GM18909 (cell line): ENCODE results near the gene KLHL29.

Experiments
- ATAC-seq: cut with Tn5 transposase; IDR thresholded peaks from one replicate; pipeline ENCODE4 v1.9.1; 2021; ENCODE audit warnings: mild to moderate bottlenecking; ENCODE audit not compliant: unreplicated experiment, poor library complexity

The KLHL29 gene

DNA sequence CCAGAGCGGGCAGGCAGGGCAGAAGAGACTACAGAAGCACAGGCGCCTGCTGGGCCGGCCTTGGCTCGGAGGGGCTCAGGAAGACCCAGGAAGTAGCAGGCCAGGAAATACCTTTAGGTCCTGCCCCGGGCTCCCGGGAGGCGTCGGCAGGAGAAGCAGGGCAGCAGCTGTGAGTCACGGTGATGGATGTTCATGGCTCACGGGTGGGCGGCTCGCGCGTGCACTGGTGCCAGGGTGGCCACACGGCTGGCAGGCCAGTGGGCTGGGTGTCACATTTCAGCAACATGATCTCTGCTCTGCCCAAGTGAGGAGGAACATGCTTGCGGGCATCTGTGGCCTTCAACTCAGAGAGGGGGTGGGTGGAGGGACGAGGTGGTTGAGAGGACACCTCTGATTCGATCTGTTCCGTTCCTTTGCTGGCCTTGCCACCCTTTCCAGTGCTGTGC lies 139.3 kb downstream of the KLHL29 start:
- ATAC-seq = no peak

DNA sequence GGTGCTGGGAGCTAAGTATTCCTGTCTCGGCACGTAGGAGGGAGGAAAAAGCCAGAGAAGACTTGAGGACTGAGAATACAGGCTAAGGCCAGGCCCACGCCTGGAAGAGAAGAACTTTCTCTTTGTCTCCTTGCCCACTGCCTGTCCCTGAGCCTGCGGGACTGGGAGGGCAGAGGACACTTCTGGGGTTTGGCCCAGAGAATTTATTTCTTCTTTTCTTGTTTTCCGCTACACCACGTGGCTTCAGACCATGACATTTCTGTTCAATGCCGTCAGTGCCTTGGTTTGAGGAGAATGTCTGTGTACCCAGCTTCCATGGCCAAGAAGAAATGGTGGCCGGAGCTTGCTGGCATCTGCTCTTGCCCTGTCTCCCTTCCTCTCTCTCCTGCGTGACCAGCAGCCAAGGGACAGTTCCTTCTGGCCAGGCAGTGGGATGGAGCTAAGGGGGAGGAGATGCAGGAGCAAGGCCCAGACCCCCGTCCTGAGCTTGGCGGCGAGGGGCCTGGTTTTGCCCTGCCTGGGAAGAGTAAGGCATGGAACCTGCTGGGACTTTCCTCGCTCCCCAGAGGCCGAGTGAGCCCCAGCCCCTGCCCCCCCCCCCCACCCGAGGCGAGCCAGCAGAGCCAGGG lies 140.3 kb downstream of the KLHL29 start:
- ATAC-seq = no peak

DNA sequence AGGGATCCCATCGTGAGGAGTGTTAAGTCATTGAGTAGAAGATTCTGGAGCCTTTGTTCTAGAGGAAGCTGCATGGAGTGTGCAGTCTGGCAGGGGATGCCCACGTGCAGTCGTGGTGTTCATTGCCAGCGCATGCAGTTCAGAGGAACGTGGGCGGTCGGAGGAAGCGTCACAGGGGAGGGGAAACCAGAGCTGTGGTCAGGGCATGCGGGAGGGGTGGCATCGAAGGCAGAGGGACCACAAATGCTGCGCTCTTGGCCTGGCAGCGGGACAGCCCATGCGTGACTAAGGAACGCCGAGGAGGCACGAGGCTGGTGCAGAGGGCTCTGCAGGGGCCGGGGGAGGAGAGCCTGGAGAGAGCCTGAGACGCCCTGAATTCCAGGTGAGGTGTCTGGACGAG lies 141.1 kb downstream of the KLHL29 start:
- no peak for ATAC-seq

DNA sequence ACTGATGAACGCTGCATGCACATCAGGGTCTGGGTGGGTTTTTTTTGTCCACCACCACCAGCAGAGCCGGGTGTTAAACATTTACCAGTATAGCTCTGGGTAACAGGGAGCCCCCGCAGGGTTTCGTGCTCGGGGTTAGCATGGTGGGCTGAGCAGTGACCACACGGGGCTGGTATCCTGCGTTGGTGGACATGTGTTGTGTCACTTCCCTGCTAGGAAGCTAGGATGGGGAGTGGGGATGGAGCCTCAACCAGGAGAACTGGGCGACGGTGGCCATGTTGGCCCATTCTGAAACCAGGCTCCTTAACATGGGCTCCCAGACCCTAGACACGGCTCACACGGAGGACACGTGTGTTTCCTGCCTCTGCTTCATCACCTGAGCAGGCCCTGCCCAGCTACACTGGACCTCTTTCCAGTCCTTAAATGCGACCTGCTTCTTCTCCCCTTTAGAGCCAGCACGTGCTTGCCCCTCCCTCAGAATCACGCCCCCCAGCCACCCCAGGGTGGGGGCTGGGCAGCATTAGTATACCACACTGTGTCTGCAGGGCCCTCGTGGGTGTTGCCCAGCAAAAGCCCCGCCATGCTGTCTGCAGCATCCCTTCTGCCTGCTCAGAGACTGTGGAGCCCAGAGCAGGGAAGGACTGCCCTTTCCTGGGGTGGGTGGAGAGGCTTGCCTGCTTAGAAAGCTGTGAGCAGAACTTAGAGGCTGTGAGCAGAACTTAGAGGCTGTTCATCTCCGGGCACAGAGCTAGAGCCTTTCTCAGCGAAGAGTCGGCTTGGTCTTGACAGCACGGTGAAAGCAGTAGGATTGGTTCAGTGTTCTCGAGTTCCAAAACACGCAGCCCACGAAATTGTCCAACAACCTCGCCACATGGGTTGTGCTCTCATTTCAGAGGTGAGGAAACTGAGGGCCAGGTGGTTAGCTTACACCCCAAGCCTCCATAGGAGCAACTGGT lies 142.1 kb downstream of the KLHL29 start:
- no peak for ATAC-seq

DNA sequence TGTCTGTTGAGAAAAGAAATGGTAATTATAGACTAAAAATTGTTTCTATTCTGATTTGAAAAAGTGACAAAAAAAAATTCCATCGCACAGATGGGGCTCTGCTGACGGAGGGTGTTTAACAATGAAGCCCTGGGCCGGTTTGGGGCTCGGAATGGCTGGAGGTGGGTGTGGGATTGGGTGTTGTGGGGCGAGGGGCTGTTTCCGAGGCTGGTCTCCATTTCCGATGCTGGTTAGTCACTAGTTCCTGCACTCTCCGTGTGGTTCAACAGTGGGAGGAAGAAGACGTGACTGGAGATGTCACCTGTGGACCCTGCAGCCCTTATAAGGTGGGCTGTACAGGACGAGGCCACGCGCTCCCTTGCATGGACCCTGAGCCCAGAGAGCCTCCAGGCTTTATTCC lies 143.2 kb downstream of the KLHL29 start:
- ATAC-seq = no peak

DNA sequence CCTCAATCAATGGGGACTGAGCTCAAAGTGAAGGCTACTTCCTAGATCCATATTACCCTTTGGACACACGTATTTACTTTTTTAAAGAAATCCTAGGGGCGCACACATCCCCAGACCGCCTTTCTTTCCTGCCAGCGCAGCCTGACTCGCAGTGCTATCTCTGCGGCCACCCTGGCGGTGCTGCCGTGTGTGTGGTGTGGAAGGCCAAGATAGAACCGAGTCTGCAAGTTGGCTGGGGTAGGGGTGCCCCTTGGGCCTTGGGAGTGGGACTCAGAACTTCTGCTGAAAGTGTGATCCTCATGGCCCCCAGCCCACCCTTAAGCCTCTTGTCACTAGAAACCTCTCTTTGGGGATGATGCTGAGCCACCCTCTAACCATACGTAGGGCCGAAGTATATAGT lies 143.7 kb downstream of the KLHL29 start:
- no peak for ATAC-seq

DNA sequence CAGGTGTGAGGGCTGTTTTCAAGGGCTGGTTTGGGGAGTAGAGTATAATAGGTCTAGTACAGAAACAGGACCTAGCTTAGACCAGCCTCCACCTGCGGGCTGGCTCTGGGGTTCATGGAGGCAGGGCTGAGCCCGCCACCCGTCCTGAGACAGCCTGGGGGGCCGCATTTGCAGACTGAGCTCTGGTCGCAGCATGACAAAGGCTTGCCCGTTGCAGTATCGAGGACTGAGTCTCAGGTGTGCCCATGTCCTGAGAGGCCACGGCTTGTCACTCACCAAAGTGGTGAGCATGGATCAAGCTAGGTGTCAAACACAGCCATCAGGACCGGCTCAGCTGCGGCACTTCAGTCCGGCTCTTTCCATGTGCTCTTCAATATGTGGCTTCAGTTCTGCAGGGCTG lies 144.7 kb downstream of the KLHL29 start:
- no peak for ATAC-seq

DNA sequence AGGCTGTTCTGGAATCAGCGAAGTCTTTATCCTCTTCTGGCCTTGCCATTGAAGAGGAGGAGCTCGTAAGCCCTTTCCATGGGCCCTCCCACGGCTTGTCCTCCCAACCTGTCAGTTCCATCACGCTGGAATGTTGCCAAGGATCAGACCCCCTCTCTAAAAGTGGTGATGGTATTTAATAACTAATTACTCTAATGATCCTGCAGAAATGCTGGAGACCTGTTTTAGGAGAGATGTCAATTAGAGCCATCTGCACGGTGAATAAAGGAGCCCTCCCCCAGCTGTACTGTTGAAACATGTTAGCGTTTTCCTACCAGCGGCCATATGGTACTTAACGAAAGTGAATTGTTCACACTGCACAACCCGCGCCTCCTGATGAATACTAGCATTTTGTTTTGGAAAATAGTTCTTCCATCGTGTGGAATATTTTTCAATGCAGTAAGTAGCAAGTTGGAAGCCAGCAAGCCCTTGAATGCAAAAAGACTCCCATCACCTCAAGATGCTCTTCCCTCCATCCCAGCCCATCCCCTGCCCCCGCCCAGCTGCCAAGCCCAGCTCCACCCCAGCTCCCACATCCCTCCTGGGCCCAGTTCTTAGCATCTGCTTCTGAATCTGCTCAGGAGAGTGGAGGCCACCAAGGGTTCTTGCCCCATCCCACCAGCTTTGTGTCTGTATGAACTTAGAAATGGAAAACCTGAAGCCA lies 145.4 kb downstream of the KLHL29 start:
- no peak for ATAC-seq

DNA sequence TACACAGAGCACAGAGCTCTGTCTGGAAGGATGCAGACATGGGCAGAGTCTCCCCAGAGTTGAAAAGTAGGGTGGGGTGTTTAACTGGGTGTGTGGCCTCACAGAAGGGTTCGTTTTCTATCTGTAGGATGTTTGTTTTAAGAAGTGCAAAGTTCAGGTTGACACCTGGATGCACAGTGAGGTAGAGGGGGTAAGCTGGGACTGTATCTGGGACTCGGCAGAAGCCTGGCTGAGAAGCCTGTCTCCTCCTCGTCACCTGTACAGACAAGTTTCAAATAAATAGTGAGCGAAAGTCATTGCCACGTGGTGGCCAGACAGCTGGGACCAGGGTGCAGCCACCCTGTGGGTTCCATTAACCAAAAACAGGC lies 145.9 kb downstream of the KLHL29 start:
- no peak for ATAC-seq

DNA sequence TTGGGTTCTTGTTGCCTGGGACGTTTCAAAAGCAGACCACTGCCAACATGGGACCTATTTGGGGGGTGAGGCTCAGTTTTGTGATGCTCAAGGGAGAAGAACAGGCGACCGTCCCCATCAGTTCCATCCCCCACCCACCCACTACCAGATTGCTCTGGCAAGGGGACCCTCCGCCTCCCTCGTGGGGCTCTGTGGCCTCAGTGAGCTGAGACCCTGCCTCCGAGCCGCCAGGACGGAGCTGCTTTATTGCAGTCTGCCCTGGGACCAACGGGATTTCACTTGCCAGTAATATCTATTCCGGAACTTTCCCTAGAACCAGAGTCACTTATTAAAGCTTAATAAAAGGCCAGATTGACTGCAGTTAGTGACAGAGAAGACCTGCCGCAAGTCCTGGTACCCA lies 146.3 kb downstream of the KLHL29 start:
- ATAC-seq = no peak

DNA sequence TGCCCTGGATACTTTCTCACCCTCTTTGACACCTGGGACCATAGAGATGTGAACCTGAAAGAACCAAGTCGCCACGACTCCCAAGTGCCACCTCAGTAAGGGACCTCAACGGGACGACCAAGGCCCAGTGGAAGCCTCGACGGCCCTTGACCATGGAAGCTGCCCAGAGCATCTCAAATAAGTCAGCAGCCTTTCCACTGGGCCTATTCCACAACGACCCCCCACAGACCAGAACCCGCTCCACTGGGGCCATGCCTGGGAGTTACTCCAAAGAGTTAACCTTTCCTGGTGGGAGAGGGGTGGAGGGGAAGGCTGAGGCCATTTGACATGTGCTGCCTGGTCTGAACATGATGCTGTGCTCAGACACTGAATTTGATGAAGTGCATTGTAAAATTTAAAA lies 146.9 kb downstream of the KLHL29 start:
- no peak for ATAC-seq

DNA sequence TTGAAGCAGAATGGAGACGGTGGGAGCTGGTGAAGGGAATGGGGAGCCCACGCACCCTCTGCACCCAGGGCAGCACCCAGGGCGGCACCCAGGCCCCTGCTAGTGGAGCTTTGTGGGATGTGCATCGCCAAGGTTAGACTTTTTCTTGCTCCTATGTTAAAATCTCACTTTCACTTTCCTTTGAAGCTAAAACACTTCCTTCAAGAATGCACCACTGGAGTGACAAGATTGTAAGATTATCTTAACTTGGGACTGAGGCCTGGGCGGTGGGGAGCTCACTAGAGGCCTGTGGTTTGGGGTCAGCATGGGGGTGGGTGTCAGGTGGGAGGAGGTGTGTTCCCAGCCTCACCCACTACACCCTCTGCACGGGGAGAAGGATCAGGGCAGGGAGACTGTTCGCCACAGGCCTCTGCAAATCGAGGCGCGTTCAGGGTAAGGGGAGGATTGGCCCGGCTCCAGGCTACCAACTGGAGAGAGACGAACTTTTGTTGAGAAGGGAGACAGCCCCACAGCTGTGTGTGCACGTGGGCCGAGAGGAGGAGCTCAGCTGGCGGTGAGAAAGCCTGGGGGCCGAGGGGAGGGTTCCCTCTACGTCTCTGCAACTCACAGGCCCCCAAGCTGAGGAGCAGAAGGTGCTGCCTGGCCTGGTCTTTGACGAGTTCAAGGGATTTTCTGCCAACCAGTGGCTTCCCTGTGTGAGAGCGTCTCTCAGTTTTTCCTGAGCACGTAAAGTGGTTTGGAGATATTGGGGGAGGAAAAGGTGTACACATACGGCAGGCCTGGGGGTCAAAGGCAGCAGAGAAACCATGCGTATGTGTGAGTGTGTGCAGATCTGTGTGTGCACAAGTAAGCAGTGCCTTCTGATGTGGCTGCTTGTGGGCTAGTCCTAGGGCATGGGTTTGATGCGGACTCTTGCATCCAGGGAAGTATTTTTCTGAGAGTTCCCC lies 147.7 kb downstream of the KLHL29 start:
- ATAC-seq = no peak

DNA sequence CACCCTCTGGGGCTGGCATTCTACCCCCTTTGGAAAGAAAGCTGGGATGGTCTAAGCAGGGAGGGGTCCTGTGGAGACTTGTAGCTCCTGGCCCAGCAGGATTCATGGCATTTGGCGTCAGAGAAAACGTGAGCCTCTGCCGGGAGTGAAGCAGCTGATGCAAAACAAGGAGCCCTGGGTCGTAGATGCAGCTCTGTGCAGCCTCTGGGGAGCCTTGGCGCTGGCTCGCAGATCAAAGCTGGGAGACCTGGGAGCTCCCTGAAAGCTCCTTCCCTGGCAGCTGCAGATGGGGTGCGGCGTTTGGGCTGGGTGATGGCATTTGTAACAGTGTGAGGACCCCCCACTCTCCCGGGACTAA lies 148.3 kb downstream of the KLHL29 start:
- ATAC-seq = no peak

DNA sequence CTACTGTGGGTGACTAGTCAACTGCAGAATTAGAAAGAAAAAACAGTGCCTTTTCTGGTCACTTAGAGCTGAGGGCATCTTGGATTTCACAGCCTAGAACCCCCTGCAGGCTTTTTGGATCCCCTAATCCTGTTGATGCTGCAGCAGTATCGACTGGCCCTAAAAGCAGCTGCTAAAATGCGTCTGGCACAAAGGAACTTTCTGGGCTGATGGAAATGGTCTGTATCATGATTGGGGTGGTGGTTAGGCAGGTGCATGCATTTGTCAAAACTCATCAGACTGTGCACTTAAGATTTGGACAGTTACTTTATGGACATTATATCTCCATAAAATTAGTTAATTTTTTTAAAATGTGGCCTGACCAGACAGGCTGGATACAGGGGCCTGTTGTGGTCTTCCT lies 149.8 kb downstream of the KLHL29 start:
- no peak for ATAC-seq

DNA sequence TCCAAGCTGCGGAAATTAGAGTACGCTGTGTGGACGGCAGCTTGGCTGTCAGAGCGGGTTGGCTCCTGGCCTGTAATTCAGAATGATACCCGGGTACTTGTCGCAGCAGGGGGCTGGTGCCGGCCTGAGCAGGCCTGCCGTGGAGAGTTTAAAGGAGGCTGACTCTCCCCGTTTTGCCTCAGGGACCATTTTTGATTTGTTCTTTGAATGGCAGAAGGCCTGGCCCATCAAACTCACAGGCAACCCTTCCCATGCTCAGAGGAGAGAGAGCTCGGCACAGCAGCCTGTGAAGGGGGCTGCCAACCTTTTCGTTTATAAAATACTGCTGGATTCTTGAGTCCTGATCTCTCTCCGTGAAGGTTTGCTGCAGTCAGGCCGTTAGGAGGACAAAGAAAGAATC lies 151.3 kb downstream of the KLHL29 start:
- no peak for ATAC-seq

DNA sequence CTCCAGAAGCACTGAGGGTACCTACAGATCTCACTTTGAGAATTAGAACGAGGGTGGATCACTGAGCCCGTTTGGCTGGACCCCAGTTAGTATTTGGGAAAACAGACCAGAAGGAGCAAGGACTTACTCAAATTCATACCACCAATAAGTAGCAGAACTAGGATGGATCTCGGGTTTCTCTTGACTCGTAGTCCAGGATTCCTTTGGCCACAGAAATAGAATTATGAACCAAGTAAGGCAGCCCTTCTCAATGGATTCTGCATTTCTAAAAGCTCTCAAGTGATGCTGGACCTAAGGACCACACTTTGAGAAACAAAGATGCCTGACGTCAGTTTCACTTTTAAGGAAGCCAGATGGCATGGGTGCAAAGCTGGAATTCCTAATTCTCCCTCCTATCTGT lies 153.0 kb downstream of the KLHL29 start:
- ATAC-seq = no peak

DNA sequence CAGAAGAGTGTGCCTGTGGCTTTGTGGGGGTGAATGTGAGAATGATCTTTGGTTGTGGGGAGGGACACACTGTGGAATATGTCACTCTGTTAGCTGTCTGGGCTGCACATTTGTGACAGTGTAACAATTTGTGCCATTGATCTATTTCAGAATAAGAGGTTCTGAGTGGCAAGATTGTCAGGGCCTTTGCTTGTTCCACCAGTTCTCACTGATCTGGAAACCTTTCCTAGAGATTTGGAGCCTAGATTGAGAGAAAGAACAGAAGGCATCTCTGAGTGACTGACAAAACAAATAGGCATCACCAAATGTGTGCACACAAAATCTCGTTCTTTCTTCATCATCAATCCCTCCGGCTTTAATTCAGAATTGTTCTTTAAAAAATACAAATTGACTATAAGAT lies 153.6 kb downstream of the KLHL29 start:
- no peak for ATAC-seq

DNA sequence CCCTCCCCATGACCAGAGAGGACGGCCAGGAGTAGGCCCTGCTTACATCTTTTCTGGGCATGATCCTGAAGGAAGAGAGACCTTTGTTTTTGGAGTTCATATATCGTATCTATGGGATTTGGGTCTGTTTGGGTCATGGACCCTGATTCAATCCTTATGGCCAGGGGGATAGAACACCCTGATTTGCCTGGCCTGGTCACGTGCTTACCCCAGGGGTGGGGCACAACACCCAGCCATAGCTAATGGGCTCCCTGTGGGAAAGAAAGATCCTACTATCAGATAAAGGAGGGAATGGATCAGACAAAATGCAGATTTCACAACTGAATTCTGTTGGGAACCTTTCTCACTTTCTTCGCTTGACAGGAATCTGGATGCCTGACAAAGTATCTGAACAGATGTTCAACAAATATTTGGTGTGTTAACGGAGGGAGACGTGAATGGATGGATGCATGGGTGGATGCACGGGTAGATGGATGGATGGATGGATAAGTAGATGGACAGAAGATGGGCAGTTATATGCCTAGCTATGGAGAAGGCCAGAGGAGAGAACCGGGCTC lies 155.9 kb downstream of the KLHL29 start:
- ATAC-seq = no peak

DNA sequence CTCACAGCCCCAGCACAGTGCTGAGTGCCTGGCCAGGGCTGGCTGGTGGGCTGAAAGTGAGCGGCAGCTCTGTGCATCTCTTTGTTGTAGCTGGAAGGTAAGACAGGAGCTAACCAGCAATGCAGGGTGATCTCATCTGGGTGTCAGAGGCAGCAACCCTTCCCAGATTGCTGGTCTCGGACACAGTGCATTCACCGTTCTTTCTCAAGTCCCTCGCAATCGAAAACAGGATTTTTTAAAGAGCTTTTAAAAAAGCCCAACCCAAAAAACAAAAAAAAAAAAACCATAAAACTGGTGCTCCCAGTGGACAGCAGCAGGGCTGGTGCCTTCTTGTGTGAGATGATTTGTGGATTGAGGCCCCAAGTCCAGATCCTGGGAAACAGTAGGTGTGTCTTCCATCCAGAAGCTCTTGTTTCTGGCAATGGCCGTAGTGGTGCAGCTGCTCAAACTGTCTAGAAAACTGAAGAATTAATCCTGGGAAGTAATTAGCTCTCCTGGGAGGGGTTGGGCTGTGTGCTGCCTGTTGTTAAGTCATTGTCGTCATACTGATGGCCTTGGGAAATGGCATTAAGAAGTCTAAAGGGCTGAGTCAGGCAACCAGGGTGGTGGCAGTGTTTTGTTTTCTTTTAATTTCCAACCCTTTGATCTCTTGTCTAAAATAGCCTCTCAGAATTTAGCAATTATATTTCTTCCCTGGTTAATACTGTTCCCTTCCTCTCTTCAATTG lies 156.7 kb downstream of the KLHL29 start:
- ATAC-seq = no peak
